H9 (cell line): ENCODE results near the gene HAUS7. TPM values are rescaled to one million over a fixed set of nuclear protein-coding genes. Genes with fewer than 3 reads are reported as not detected.

Experiments
- DNase-seq: peaks from one replicate; pipeline ENCODE4 v3.0.0-alpha.2; 2017
- H2AFZ ChIP-seq: one replicate; pipeline ENCODE4 v1.6.1; 2013; ENCODE audit warnings: mild to moderate bottlenecking, low read length, control low read depth, moderate library complexity
- H2AK5ac ChIP-seq: 2 replicates; pipeline ENCODE4 v1.6.1; 2013; ENCODE audit warnings: low read length, control low read depth, mixed read lengths; ENCODE audit not compliant: insufficient read length
- H2BK120ac ChIP-seq: one replicate; pipeline ENCODE4 v1.6.1; 2013; ENCODE audit warnings: low read depth, mild to moderate bottlenecking, low read length, control low read depth, inconsistent platforms; ENCODE audit not compliant: poor library complexity, severe bottlenecking
- H2BK12ac ChIP-seq: 2 replicates; pipeline ENCODE4 v1.6.1; 2013; ENCODE audit warnings: low read length, control low read depth, mixed read lengths, low read depth; ENCODE audit not compliant: insufficient read length
- H2BK15ac ChIP-seq: 2 replicates; pipeline ENCODE4 v1.6.1; 2013; ENCODE audit warnings: low read depth, low read length, control low read depth
- H2BK20ac ChIP-seq: one replicate; pipeline ENCODE4 v1.6.1; 2013; ENCODE audit warnings: low read depth, mild to moderate bottlenecking, low read length, control low read depth, inconsistent platforms; ENCODE audit not compliant: poor library complexity, severe bottlenecking
- H2BK5ac ChIP-seq: 2 replicates; pipeline ENCODE4 v1.6.1; 2013; ENCODE audit warnings: low read length, control low read depth, mixed read lengths; ENCODE audit not compliant: insufficient read length
- H3K14ac ChIP-seq: 2 replicates; pipeline ENCODE4 v1.6.1; 2013; ENCODE audit warnings: low read length, control low read depth; ENCODE audit not compliant: insufficient read depth
- H3K18ac ChIP-seq: 2 replicates; pipeline ENCODE4 v1.6.1; 2013; ENCODE audit warnings: low read depth, mild to moderate bottlenecking, mixed read lengths, low read length, control low read depth; ENCODE audit not compliant: insufficient read length
- H3K23ac ChIP-seq: 2 replicates; pipeline ENCODE4 v1.6.1; 2013; ENCODE audit warnings: low read length, control low read depth, mixed read lengths, low read depth; ENCODE audit not compliant: insufficient read length
- H3K23me2 ChIP-seq: 2 replicates; pipeline ENCODE4 v1.6.1; 2013; ENCODE audit warnings: low read depth, mild to moderate bottlenecking, mixed read lengths, low read length, control low read depth; ENCODE audit not compliant: insufficient read length, poor library complexity, severe bottlenecking
- H3K27ac ChIP-seq: 2 replicates; pipeline ENCODE4 v1.5.1; 2013; ENCODE audit warnings: low read length, control low read depth, mixed read lengths, low read depth; ENCODE audit not compliant: insufficient read length
- H3K27me3 ChIP-seq: 2 replicates; pipeline ENCODE4 v1.6.1; 2013; ENCODE audit warnings: low read length, control low read depth, inconsistent platforms; ENCODE audit not compliant: insufficient read depth
- H3K4ac ChIP-seq: 2 replicates; pipeline ENCODE4 v1.6.1; 2013; ENCODE audit warnings: low read depth, mild to moderate bottlenecking, control low read depth, inconsistent platforms, low read length, moderate library complexity
- H3K4me1 ChIP-seq: 2 replicates; pipeline ENCODE4 v1.6.1; 2013; ENCODE audit warnings: low read length, control low read depth, inconsistent platforms; ENCODE audit not compliant: insufficient read depth
- H3K4me2 ChIP-seq: 2 replicates; pipeline ENCODE4 v1.6.1; 2013; ENCODE audit warnings: low read length, control low read depth, mixed read lengths; ENCODE audit not compliant: insufficient read length, insufficient read depth
- H3K56ac ChIP-seq: 2 replicates; pipeline ENCODE4 v1.6.1; 2013; ENCODE audit warnings: low read depth, mild to moderate bottlenecking, mixed read lengths, low read length, control low read depth; ENCODE audit not compliant: insufficient read length
- H3K79me1 ChIP-seq: 2 replicates; pipeline ENCODE4 v1.6.1; 2013; ENCODE audit warnings: low read depth, mild to moderate bottlenecking, moderate library complexity, low read length, control low read depth, inconsistent platforms; ENCODE audit not compliant: insufficient read depth, poor library complexity, severe bottlenecking
- H3K79me2 ChIP-seq: 2 replicates; pipeline ENCODE4 v1.6.1; 2013; ENCODE audit warnings: low read length, control low read depth, inconsistent platforms; ENCODE audit not compliant: insufficient read depth
- H3K9ac ChIP-seq: 2 replicates; pipeline ENCODE4 v1.6.1; 2013; ENCODE audit warnings: low read length, control low read depth, mixed read lengths; ENCODE audit not compliant: insufficient read length; ENCODE audit errors: extremely low read depth
- H3K9me3 ChIP-seq: one replicate; pipeline ENCODE4 v1.6.1; 2013; ENCODE audit warnings: low read depth, low read length, inconsistent platforms; ENCODE audit not compliant: control insufficient read depth
- H3T11ph ChIP-seq: one replicate; pipeline ENCODE4 v1.6.1; 2013; ENCODE audit warnings: mild to moderate bottlenecking, low read length, control low read depth, inconsistent platforms
- H4K20me1 ChIP-seq: one replicate; pipeline ENCODE4 v1.6.1; 2013; ENCODE audit not compliant: control insufficient read depth, insufficient read length, insufficient read depth
- H4K5ac ChIP-seq: 2 replicates; pipeline ENCODE4 v1.6.1; 2013; ENCODE audit warnings: low read depth, mild to moderate bottlenecking, mixed read lengths, low read length, control low read depth; ENCODE audit not compliant: insufficient read length
- H4K8ac ChIP-seq: replicated peaks from 2 replicates; pipeline ENCODE4 v1.6.1; 2013; ENCODE audit warnings: low read length, control low read depth, mixed read lengths, low read depth; ENCODE audit not compliant: insufficient read length
- H4K91ac ChIP-seq: 2 replicates; pipeline ENCODE4 v1.6.1; 2013; ENCODE audit warnings: low read depth, mild to moderate bottlenecking, moderate library complexity, mixed read lengths, low read length, control low read depth; ENCODE audit not compliant: insufficient read length
- H3K27ac Mint-ChIP-seq, 3 experiments: 2 replicates in 2 of 3; 3 replicates in 1 of 3; pipeline ENCODE4 v1.8.0; 2020 to 2021; ENCODE audit warnings: mixed read lengths in 3 of 3, mild to moderate bottlenecking in 1 of 3, moderate library complexity in 1 of 3
- H3K27me3 Mint-ChIP-seq: 2 replicates; pipeline ENCODE4 v1.8.0; 2021; ENCODE audit warnings: low read depth, mild to moderate bottlenecking, moderate library complexity, mixed read lengths
- H3K36me3 Mint-ChIP-seq, 3 experiments: 2 replicates in 2 of 3; 3 replicates in 1 of 3; pipeline ENCODE4 v1.8.0; 2020 to 2021; ENCODE audit warnings: low read depth in 3 of 3, mixed read lengths in 3 of 3; ENCODE audit not compliant: insufficient read depth in 1 of 3
- H3K4me1 Mint-ChIP-seq, 2 experiments: 2 replicates each; pipeline ENCODE4 v1.8.0; 2020; ENCODE audit warnings: mixed read lengths in 2 of 2
- H3K4me3 Mint-ChIP-seq, 2 experiments: 2 replicates in 1 of 2; 3 replicates in 1 of 2; pipeline ENCODE4 v1.8.0; 2020 to 2021; ENCODE audit warnings: mild to moderate bottlenecking in 2 of 2, mixed read lengths in 2 of 2, moderate library complexity in 1 of 2
- H3K9me3 Mint-ChIP-seq, 2 experiments: 2 replicates in 1 of 2; 3 replicates in 1 of 2; pipeline ENCODE4 v1.8.0; 2020; ENCODE audit warnings: mild to moderate bottlenecking in 2 of 2, mixed read lengths in 2 of 2, moderate library complexity in 1 of 2
- CTCF ChIP-seq: fragments of 200-600 bp; sonication (generic); conservative IDR thresholded peaks from 3 replicates; pipeline ENCODE4 v1.8.0; 2021; ENCODE audit warnings: antibody characterized with exemption, mild to moderate bottlenecking
- WGBS: extraction: QIAGEN DNeasy Blood & Tissue Kit; methylation state at CpG from one replicate; pipeline ENCODE4 v1.1.7; 2013; ENCODE audit warnings: missing lambda C conversion rate, low lambda C conversion rate, mixed read lengths; ENCODE audit not compliant: insufficient read length; ENCODE audit errors: extremely low coverage; 5-methylcytosine and 5-hydroxymethylcytosine counted together
- total RNA-seq: library from RNA; stranded (reverse); gene quantifications from 2 replicates; pipeline ENCODE4 v1.2.1, GENCODE V29; 2021

HAUS7 gene
- total RNA-seq, 1 experiment from 2014 or later, result 45.3 TPM

- Histone ChIP-seq H3K56ac (no peak overlapping the region), H3K79me2 (no peaks in the 10 kb centered on the region), H2AK5ac (no peak overlapping the region), H3K9ac (no peak overlapping the region), H4K5ac (no peak overlapping the region), H2BK15ac (no peak overlapping the region), H4K8ac (no peak overlapping the region), H3K4ac (no peak overlapping the region), H3K79me1 (no peaks in the 10 kb centered on the region), H3K9me3 (peaks cover 21% of the 10 kb centered on the region), H3K23me2 (no peaks in the 10 kb centered on the region), H3K18ac (no peak overlapping the region), H2BK5ac (no peak overlapping the region), H3T11ph (no peak overlapping the region), H3K14ac (no peak overlapping the region), H2AFZ (no peak overlapping the region), H4K91ac (no peak overlapping the region), H2BK120ac (no peak overlapping the region), H3K23ac (no peak overlapping the region), H2BK12ac (no peak overlapping the region), H3K27me3 (peaks cover 7% of the 10 kb centered on the region; the same call in 1 of the 2 replicates), H3K27ac (no peak overlapping the region), H3K4me1 (no peaks in the 10 kb centered on the region), H3K4me2 (no peak overlapping the region), H2BK20ac (no peak overlapping the region), H4K20me1 (no peaks in the 10 kb centered on the region)
- H3K9me3 Mint-ChIP-seq, result peaks cover 71 to 79% of the 10 kb centered on the region in 2 experiments
- H3K4me1 Mint-ChIP-seq, result peaks cover 9 to 27% of the 10 kb centered on the region in 2 experiments
- no CpG with 5 or more reads among the region's 11 CpGs for WGBS
- peaks cover 5 to 14% (median 9%) of the 10 kb centered on the region in 3 experiments; a peak in 5 of 7 replicates for H3K36me3 Mint-ChIP-seq
- peaks cover 32% of the 10 kb centered on the region for H3K27me3 Mint-ChIP-seq
- no peak for DNase-seq
- TF ChIP-seq CTCF, result no peak
- no peak overlapping the region for H3K4me3 Mint-ChIP-seq
- no peak overlapping the region for H3K27ac Mint-ChIP-seq
These were observed 56.6 kb downstream of the HAUS7 start for GRCh38 chrX:153413731-153414130.
